Femur (tissue), 1 donor: Measurements from ENCODE around the gene DEGS2.

Experiments used
- DNase-seq: peaks from one replicate; pipeline ENCODE4 v3.0.0-alpha.2; 2017

The DEGS2 gene

GRCh38 chr14:100109594-100109955 lies 49.9 kb downstream of the DEGS2 start:
- no peak for DNase-seq

DNA sequence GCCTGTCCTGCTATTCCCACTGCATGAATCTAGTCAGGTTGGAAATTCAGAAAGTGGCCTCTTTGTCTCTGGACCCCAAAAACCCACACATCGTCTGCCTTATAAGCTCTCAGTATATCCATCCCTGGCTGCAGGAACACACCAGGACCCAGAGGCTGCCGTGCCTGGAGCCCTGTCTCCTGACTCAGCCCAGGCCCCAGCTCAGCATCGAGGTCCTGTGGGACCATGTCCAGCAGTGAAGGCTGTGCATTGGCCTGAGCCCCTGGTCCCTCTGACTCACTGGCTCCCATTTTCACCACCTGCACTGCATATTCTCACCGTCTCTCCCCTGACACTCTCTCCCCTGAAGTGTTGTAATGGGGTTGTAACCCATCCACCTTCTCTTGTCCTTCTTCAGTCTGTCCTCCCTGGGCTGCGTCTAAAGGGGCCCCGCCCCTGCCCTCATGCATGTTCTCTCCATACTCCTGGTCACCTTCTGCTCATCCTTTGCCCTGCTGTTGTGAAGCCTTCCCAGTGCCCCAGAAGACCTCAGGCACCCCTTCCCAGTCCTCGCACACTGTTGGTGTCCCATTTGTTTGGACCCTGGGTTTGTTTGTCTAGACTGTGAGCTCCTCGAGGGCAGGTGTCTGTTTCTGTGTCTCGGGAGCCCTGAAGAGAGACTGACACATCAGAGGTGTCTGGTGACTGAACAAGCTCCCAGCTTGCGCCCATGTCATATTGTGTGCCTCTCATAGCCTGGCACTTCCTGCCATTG lies 50.4 kb downstream of the DEGS2 start:
- DNase-seq, result no peak

DNA sequence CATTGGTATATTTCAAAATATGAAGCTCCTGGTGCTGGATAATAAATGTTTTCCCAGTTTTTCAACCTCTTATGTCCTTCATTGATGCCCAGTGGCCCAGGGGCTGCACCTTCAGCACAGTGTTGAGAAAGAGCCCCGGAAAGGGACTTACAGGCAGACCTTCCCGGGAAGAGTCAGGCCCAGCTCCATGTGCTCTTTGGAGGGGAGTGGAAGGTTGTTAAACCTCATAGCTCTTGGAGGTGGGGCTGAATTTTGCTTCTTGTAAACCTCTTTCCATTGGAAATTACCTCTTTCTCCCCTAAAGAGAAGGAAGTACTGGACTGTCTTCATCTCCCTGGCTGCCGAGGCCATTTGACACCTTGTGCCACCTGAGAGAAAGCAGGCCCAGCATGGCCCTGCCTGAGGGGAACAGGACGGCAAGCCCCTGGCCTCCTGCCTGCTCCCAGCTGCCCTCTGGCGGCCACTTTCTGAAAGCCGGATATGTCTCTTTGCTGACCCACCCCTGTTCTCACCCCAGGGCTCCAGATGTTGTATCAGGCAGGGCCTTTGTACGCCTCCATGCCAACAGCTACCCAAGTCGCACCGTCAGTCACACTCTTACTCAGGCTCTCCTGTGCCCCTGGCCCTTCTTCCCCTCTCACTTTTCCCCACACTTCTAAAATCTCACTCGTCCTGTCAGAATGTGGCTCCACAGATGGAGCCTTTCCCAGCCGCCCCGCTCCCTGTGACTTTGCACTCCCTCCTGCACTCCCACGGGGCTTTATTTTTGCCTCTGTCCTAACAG lies 51.2 kb downstream of the DEGS2 start:
- DNase-seq, result peak; percentile 84

- no peak for DNase-seq
Measured at GRCh38 chr14:100107236-100107635, 52.2 kb downstream of the DEGS2 start.

- DNase-seq, result no peak
Measured at GRCh38 chr14:100106250-100107112, 53.0 kb downstream of the DEGS2 start.

DNA sequence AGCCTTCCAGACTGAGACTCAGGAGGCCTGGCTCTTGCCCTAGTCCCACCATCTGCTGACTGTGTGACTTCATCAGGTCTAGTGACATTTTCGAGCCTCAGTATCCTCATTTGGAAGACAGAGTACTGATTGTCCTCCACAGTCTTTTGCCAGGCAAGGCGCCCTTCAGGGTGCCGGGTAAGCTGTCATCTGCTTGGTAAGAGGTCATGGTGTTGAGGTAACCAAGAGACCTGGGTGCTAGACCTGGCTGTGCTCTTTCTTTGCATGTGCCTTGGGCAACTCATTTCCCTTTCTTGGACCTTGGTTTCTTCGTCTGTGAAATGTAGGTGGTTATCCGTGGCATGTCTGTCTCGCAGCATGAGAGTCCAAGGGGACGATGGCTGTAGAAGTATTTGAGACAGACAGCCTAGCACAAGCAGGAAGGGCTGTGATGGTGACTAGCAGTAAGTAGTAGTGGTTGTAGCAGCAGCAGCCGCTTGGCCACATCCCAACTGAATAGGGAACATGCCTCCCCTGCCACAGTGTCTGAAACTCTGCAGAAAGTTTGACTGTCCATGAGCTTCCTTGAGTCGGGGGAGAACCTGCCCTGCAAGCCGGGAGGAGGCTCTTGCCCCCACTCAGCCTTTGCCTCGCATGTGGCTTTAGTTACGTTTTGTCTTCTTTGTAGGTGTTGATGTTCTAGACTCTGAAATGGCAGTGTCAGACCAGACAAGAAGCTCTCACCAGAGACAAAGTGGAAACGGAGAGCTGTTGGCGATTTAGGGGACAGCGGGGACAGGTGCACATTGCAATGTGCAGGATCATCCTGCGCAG lies 53.9 kb downstream of the DEGS2 start:
- DNase-seq, result no peak

GRCh38 chr14:100104523-100105300 lies 54.7 kb downstream of the DEGS2 start:
- no peak for DNase-seq

- no peak for DNase-seq
Measured at GRCh38 chr14:100104006-100104352, 55.5 kb downstream of the DEGS2 start.

- DNase-seq, result no peak
Measured at GRCh38 chr14:100103250-100104005, 56.0 kb downstream of the DEGS2 start.

DNA sequence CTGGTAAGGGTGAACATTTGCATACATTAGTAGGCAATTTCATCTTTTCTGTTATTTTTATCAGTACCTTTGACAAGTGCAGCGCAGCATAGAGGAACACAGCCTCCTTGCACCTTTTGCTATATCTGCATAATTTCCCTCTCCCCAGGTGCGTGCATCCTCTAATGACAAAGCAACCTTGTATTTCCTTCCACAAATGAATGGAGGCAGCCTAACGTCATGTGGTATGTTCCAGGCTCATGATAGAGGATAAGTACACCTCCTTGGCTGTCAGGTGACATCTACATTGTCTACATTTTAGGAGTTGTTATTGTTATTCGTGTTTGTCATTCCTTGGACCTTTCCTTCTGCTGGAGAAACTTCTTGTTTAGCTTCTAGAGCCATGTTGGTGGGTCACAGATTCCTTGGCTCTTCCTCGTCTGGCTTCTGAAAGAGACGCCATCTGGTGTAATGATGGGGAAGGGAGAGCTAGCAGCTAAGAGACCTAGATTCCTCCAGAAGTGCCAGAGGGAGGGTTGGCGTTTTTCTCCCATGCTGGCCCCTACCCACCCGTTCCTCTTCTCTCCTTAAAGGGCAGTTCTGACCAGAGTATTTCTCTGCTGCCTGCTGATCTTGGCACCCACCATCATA lies 57.2 kb downstream of the DEGS2 start:
- DNase-seq, result no peak

DNA sequence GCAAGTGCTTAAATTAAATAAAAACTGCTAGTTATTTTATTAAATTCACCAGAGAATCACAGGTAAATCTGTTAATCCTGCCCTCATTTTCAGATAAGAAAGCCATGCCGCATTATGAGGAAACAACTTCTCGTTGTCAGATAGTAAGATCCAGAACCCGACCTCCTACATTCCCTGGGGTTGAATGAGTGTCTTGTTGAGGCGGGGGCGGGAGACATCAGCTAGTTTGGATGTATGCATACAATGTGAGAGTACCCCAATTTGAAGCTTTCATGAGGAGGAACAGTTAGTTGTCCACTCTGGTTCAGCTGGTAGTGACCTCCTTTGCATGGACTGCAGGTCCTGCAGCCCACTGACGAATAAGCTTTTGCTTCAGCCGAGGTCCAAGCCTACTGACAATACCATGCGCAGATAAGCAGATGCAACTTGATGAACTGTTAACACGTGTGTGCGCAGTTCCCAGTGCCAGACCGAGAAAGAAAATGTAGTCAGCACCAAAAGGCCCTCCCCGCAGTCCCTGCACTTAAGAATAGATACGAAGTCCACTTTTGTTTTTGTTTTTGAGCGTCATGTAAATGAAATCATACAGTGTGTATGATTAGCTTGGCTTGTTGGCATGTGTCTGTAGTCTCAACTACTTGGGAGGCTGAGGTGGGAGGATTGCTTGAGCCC lies 59.3 kb downstream of the DEGS2 start:
- DNase-seq, result no peak

GRCh38 chr14:100098171-100098570 lies 61.3 kb downstream of the DEGS2 start:
- no peak for DNase-seq

DNA sequence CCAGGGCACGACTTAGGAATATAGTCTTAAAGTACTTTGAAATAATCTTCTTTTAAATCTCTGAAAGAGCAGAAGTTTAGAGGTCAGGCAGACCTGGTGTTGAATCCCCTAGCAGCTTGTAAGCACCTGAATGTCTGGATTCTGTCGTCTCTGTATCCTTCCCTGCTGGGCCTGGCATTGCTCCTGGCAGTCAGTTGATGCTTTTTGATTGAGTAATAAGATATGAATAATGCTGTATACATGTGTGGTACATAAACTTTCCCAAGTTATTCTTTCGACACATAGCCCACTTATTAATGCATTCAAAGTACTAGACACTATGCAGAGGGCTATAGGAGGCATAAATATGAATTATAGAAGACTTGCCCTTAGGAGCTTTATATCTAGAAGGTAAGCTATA lies 62.8 kb downstream of the DEGS2 start:
- no peak for DNase-seq
